CD4-positive, alpha-beta T cell (primary cell): ENCODE data around the gene DIS3L2. TPM values are rescaled to one million over a fixed set of nuclear protein-coding genes. Genes with fewer than 3 reads are reported as not detected.

Source experiments
- ATAC-seq: fragments of 200-7000 bp; cut with Tn5 transposase; one replicate; pipeline ENCODE4 v1.10.0; 2022; ENCODE audit warnings: mild to moderate bottlenecking; ENCODE audit not compliant: poor library complexity
- CTCF ChIA-PET: fragments of 350-600 bp; sonication (Branson Sonifier 250); formaldehyde crosslinking; loops from one replicate; lab custom pipeline; 2021; ENCODE audit warnings: antibody characterized with exemption, inconsistent platforms; lab: Charles Lee
- POLR2A ChIA-PET: fragments of 350-600 bp; sonication (Branson Sonifier 250); formaldehyde crosslinking; loops from one replicate; lab custom pipeline; 2021; ENCODE audit warnings: antibody characterized with exemption, inconsistent platforms; lab: Charles Lee
- DNase-seq, 14 experiments: peaks; one replicate each; pipeline ENCODE4 v3.0.0-alpha.2; 2013 to 2020; ENCODE audit warnings: mixed read lengths in 2 of 14
- H3K27ac ChIP-seq, 2 donors: one replicate each; pipeline versions ENCODE4 v1.5.1 to v1.7.0; 2013; ENCODE audit warnings: low read length in 2 of 2, low read depth in 1 of 2, mild to moderate bottlenecking in 1 of 2
- H3K27me3 ChIP-seq, 2 experiments: 1 replicate in 1 of 2; 2 replicates in 1 of 2; pipeline versions ENCODE4 v1.6.1 to v1.7.0; 2013; ENCODE audit warnings: low read length in 2 of 2, control low read depth in 1 of 2, mild to moderate bottlenecking in 1 of 2, moderate library complexity in 1 of 2; ENCODE audit not compliant: insufficient read depth in 2 of 2, control insufficient read depth in 1 of 2
- H3K36me3 ChIP-seq: one replicate; pipeline ENCODE4 v1.6.1; 2013; ENCODE audit warnings: low read length, control low read depth; ENCODE audit not compliant: insufficient read depth
- H3K4me1 ChIP-seq: one replicate; pipeline ENCODE4 v1.6.1; 2013; ENCODE audit warnings: low read length, control low read depth; ENCODE audit not compliant: insufficient read depth
- H3K4me3 ChIP-seq: one replicate; pipeline ENCODE4 v1.5.1; 2013; ENCODE audit warnings: mild to moderate bottlenecking, low read length, moderate library complexity
- H3K9me3 ChIP-seq, 2 experiments: 1 replicate in 1 of 2; 2 replicates in 1 of 2; pipeline versions ENCODE4 v1.6.1 to v1.7.0; 2013; ENCODE audit warnings: low read length in 2 of 2, mild to moderate bottlenecking in 2 of 2, control low read depth in 1 of 2, moderate library complexity in 1 of 2; ENCODE audit not compliant: control insufficient read depth in 1 of 2, insufficient read depth in 1 of 2
- H3K27ac Mint-ChIP-seq: one replicate; pipeline ENCODE4 v1.8.0; 2020; ENCODE audit warnings: mixed read lengths
- H3K27me3 Mint-ChIP-seq: one replicate; pipeline ENCODE4 v1.8.0; 2021; ENCODE audit warnings: mixed read lengths
- H3K36me3 Mint-ChIP-seq: one replicate; pipeline ENCODE4 v1.8.0; 2021; ENCODE audit warnings: low read depth, mixed read lengths
- H3K4me1 Mint-ChIP-seq: one replicate; pipeline ENCODE4 v1.8.0; 2021; ENCODE audit warnings: low read depth, mixed read lengths
- H3K4me3 Mint-ChIP-seq: one replicate; pipeline ENCODE4 v1.8.0; 2020; ENCODE audit warnings: mild to moderate bottlenecking, mixed read lengths
- H3K9me3 Mint-ChIP-seq: one replicate; pipeline ENCODE4 v1.8.0; 2020; ENCODE audit warnings: mixed read lengths
- intact Hi-C, 2 experiments: fragments of 100-400 bp; cut with DNase I in 1 of 2; cut with micrococcal nuclease in 1 of 2; formaldehyde crosslinking; loops; one replicate each; pipeline versions ENCODE4 v1.15.1 to v1.9.0; 2023 to 2025; cut with DNase I, micrococcal nuclease
- total RNA-seq, 174 experiments: library from RNA in 2 of 174; stranded (reverse) in 2 of 174; gene quantifications; one replicate each; pipeline ENCODE4 v1.2.3 and lab custom pipeline; 2021 to 2026
- TF ChIP-seq, protein P1 (sequence below): fragments of 200-600 bp; IDR thresholded peaks from one replicate; pipeline ENCODE4 v1.8.0; 2022; ENCODE audit warnings: antibody characterized with exemption, mild to moderate bottlenecking

The DIS3L2 gene
- total RNA-seq, 2 experiments from 2014 or later: 59.8 to 62.9 TPM

DNA sequence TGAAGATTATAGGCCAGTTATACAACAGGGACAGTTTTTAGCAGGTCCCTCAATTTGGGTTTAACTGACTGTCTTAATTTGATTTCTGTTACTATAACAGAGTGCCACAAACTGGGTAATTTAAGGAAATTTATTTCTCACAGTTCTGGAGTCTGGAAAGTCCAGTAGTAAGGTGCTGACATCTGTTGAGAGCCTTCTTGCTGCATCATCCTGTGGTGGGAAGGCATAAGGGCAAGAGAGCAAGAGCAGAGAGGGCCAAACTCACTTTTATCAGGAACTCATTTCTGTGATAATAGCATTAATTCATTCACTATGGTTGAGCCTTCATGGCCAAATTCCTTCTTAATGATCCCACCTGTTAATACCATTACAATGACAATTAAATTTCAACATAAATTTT, 36.5 kb downstream of the DIS3L2 start:
- Histone ChIP-seq H3K27me3 (no peaks in the 10 kb centered on the region), H3K36me3 (no peaks in the 10 kb centered on the region), H3K4me3 (no peak overlapping the region), H3K4me1 (no peaks in the 10 kb centered on the region), H3K27ac (no peak overlapping the region), H3K9me3 (no peaks in the 10 kb centered on the region)
- ChIA-PET POLR2A (no interaction called here), CTCF (no interaction called here)
- Mint-ChIP-seq H3K4me1 (peaks cover 84% of the 10 kb centered on the region), H3K36me3 (no peaks in the 10 kb centered on the region), H3K27ac (no peak overlapping the region), H3K9me3 (no peaks in the 10 kb centered on the region), H3K27me3 (no peaks in the 10 kb centered on the region), H3K4me3 (no peak overlapping the region)
- ATAC-seq (no peak), DNase-seq (no peak)
- TF ChIP-seq, protein P1, sequence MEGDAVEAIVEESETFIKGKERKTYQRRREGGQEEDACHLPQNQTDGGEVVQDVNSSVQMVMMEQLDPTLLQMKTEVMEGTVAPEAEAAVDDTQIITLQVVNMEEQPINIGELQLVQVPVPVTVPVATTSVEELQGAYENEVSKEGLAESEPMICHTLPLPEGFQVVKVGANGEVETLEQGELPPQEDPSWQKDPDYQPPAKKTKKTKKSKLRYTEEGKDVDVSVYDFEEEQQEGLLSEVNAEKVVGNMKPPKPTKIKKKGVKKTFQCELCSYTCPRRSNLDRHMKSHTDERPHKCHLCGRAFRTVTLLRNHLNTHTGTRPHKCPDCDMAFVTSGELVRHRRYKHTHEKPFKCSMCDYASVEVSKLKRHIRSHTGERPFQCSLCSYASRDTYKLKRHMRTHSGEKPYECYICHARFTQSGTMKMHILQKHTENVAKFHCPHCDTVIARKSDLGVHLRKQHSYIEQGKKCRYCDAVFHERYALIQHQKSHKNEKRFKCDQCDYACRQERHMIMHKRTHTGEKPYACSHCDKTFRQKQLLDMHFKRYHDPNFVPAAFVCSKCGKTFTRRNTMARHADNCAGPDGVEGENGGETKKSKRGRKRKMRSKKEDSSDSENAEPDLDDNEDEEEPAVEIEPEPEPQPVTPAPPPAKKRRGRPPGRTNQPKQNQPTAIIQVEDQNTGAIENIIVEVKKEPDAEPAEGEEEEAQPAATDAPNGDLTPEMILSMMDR: no peak
- intact Hi-C loops: no loop called here

DNA sequence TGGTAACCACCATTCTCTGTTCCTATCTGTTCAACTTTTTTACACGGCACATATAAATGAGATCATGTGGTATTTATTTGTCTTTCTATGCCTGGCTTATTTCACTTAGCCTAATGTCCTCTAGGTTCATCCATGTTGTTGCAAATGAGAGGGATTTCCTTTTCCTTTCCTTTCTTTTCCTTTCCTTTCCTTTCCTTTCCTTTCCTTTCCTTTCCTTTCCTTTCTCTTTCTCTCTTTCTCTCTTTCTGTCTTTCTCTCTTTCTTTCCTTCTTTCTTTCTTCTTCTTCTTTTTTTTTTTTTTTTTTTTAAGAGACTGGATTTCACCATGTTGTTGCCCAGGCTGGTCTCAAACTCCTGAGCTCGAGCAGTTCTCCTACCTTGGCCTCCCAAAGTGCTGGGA, 38.9 kb downstream of the DIS3L2 start:
- Histone ChIP-seq H3K27ac (no peak overlapping the region), H3K4me1 (no peaks in the 10 kb centered on the region), H3K4me3 (no peak overlapping the region), H3K9me3 (no peaks in the 10 kb centered on the region), H3K36me3 (no peaks in the 10 kb centered on the region), H3K27me3 (no peaks in the 10 kb centered on the region)
- TF ChIP-seq, protein P1: no peak
- ChIA-PET CTCF (no interaction called here), POLR2A (no interaction called here)
- intact Hi-C loops: no loop called here
- no peak overlapping the region for H3K27ac Mint-ChIP-seq
- DNase-seq (no peak), ATAC-seq (no peak)
- peaks cover 70% of the 10 kb centered on the region for H3K4me1 Mint-ChIP-seq
- no peaks in the 10 kb centered on the region for H3K27me3 Mint-ChIP-seq
- H3K4me3 Mint-ChIP-seq: no peak overlapping the region
- no peaks in the 10 kb centered on the region for H3K9me3 Mint-ChIP-seq
- no peaks in the 10 kb centered on the region for H3K36me3 Mint-ChIP-seq

DNA sequence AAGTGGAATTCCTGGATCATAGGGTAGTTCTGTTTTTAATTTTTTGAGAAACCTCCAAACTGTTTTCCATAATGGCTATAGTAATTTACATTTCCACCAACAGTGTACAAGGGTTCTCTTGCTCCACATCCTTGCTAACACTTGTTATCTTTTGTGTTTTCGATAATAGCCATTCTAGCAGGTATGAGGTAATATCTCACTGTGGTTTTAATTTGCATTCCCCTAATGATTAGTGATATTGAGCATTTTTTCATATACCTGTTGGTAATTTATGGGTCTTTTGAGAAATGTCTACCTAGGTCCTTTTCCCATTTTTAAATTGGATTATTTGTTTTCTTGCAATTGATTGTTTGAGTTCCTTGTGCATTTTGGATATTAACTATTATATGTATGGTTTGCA, 39.6 kb downstream of the DIS3L2 start:
- ChIA-PET CTCF (no interaction called here), POLR2A (no interaction called here)
- Histone ChIP-seq H3K27me3 (no peaks in the 10 kb centered on the region), H3K4me1 (no peaks in the 10 kb centered on the region), H3K36me3 (no peaks in the 10 kb centered on the region), H3K27ac (no peak overlapping the region), H3K9me3 (no peaks in the 10 kb centered on the region), H3K4me3 (no peak overlapping the region)
- DNase-seq (no peak), ATAC-seq (no peak)
- Mint-ChIP-seq H3K36me3 (peaks cover 1% of the 10 kb centered on the region), H3K9me3 (no peaks in the 10 kb centered on the region), H3K27ac (no peak overlapping the region), H3K27me3 (no peaks in the 10 kb centered on the region), H3K4me3 (no peak overlapping the region), H3K4me1 (peaks cover 63% of the 10 kb centered on the region)
- intact Hi-C loops: no loop called here
- TF ChIP-seq, protein P1: no peak
